Activated CD4-positive, alpha-beta T cell treated with anti-CD3 and anti-CD28 coated beads, Interleukin-2, Interleukin-4, amounts not matched to agents 100 ng/mL and 50 ng/mL, durations not matched to agents 16 hours and 8 hours (primary cell): ENCODE results near the gene IRF4.
"Not testable (repeated sequence)": the region's sequence is repeated elsewhere in the genome, so short reads cannot be mapped to it uniquely, and the experiment has no call there.

Source experiments
- DNase-seq: peaks from one replicate; pipeline ENCODE4 v3.0.0-alpha.2; 2020; ENCODE audit warnings: low spot score

Gene IRF4

GRCh38 chr6:366389-367297, 24.9 kb upstream of the IRF4 start:
- DNase-seq, result no peak

- DNase-seq, result no peak
Measured at GRCh38 chr6:367298-367794, 24.2 kb upstream of the IRF4 start.

GRCh38 chr6:367891-368630, 23.5 kb upstream of the IRF4 start:
- no peak for DNase-seq

- no peak for DNase-seq
Measured at GRCh38 chr6:369559-370431, 21.8 kb upstream of the IRF4 start.

GRCh38 chr6:370555-370954, 21.0 kb upstream of the IRF4 start:
- no peak for DNase-seq

GRCh38 chr6:371851-372250, 19.7 kb upstream of the IRF4 start:
- DNase-seq, result not testable (repeated sequence)

GRCh38 chr6:372336-372911, 19.1 kb upstream of the IRF4 start:
- DNase-seq, result no peak

GRCh38 chr6:373031-373430, 18.5 kb upstream of the IRF4 start:
- no peak for DNase-seq

GRCh38 chr6:373773-374724, 17.5 kb upstream of the IRF4 start:
- DNase-seq, result no peak

- no peak for DNase-seq
Measured at GRCh38 chr6:374956-375355, 16.6 kb upstream of the IRF4 start.

GRCh38 chr6:376827-377640, 14.5 kb upstream of the IRF4 start:
- DNase-seq, result no peak

GRCh38 chr6:377641-378020, 13.9 kb upstream of the IRF4 start:
- DNase-seq, result not testable (repeated sequence)

- DNase-seq, result no peak
Measured at GRCh38 chr6:378090-378957, 13.2 kb upstream of the IRF4 start.

GRCh38 chr6:378958-379409, 12.6 kb upstream of the IRF4 start:
- DNase-seq, result no peak

GRCh38 chr6:379410-380181, 12.0 kb upstream of the IRF4 start:
- DNase-seq, result no peak

- DNase-seq, result no peak
Measured at GRCh38 chr6:380234-381218, 11.0 kb upstream of the IRF4 start.
